B cell (primary cell): ENCODE data around the gene ETFA.

Source experiments
- CTCF ChIP-seq: fragments of 200-600 bp; IDR thresholded peaks from one replicate; pipeline ENCODE4 v1.8.0; 2022; ENCODE audit warnings: antibody characterized with exemption, mild to moderate bottlenecking
- EZH2 ChIP-seq: IDR thresholded peaks from 2 replicates; pipeline ENCODE4 v1.6.1; 2012; ENCODE audit warnings: borderline replicate concordance, low read depth, mild to moderate bottlenecking, moderate library complexity, low read length; ENCODE audit not compliant: insufficient read depth, poor library complexity, severe bottlenecking

- TF ChIP-seq CTCF, result no peak
- no peak for TF ChIP-seq EZH2
These were observed 17.9 kb downstream of the ETFA start for GRCh38 chr15:76293361-76293760.
